Gastroesophageal sphincter (tissue), 4 donors: ENCODE data around the gene NPHP4. TPM values are rescaled to one million over a fixed set of nuclear protein-coding genes. Genes with fewer than 3 reads are reported as not detected.

Experiments used
- ATAC-seq: fragments of 150-250 bp; one replicate; pipeline ENCODE4 v1.9.1; 2016; ENCODE audit warnings: mild to moderate bottlenecking, moderate library complexity
- H3K27ac ChIP-seq, 4 donors: fragments of 200-600 bp; sonication (generic) in 3 of 4; 1 replicate in 3 of 4; 2 replicates in 1 of 4; pipeline ENCODE4 v1.5.1; 2016 to 2019
- H3K27me3 ChIP-seq: fragments of 200-600 bp; sonication (generic); one replicate; pipeline ENCODE4 v1.5.1; 2019
- H3K36me3 ChIP-seq, 2 donors: fragments of 200-600 bp; sonication (generic); one replicate each; pipeline ENCODE4 v1.5.1; 2019; ENCODE audit warnings: control low read depth in 1 of 2
- H3K4me1 ChIP-seq, 3 donors: fragments of 200-600 bp; sonication (generic); 1 replicate in 2 of 3; 2 replicates in 1 of 3; pipeline ENCODE4 v1.5.1; 2016 to 2019; ENCODE audit warnings: control low read depth in 2 of 3
- H3K4me3 ChIP-seq, 2 donors: fragments of 200-600 bp; sonication (generic); one replicate each; pipeline ENCODE4 v1.5.1; 2019; ENCODE audit warnings: mild to moderate bottlenecking in 1 of 2, moderate library complexity in 1 of 2
- H3K9me3 ChIP-seq, 3 donors: fragments of 200-600 bp; sonication (generic); one replicate each; pipeline ENCODE4 v1.5.1; 2017 to 2019; ENCODE audit warnings: control low read depth in 2 of 3
- EP300 ChIP-seq: sonication (generic); formaldehyde crosslinking; IDR thresholded peaks from one replicate; pipeline ENCODE4 v1.6.1; 2017; ENCODE audit warnings: antibody characterized with exemption, mild to moderate bottlenecking
- POLR2A ChIP-seq, 2 donors: fragments of 450-650 bp; IDR thresholded peaks; one replicate each; pipeline ENCODE4 v1.6.1; 2017; ENCODE audit warnings: antibody characterized with exemption in 2 of 2, mild to moderate bottlenecking in 2 of 2, moderate library complexity in 1 of 2
- POLR2AphosphoS5 ChIP-seq: sonication (generic); formaldehyde crosslinking; IDR thresholded peaks from one replicate; pipeline ENCODE4 v1.6.1; 2017; ENCODE audit warnings: antibody characterized with exemption
- WGBS, 2 donors: methylation state at CpG; one replicate each; pipeline ENCODE4 v1.1.5; 2018; ENCODE audit warnings: low coverage in 1 of 2; 5-methylcytosine and 5-hydroxymethylcytosine counted together
- total RNA-seq, 4 donors: library from RNA; depleted of rRNA; stranded (reverse); fragments of >200 nt; gene quantifications; one replicate each; pipeline ENCODE4 v1.1.0, GENCODE V29; 2016
- TF ChIP-seq, protein P1 (sequence below), 4 experiments: fragments of 200-600 bp in 2 of 4; fragments of 450-650 bp in 2 of 4; sonication (generic) in 1 of 4; IDR thresholded peaks; one replicate each; pipeline ENCODE4 v1.5.1; 2017 to 2019; ENCODE audit warnings: antibody characterized with exemption in 4 of 4, mild to moderate bottlenecking in 2 of 4, moderate library complexity in 2 of 4

The NPHP4 gene
- total RNA-seq, 4 donors from 2014 or later: 5.7 to 9.7 (median 6.2) TPM

DNA sequence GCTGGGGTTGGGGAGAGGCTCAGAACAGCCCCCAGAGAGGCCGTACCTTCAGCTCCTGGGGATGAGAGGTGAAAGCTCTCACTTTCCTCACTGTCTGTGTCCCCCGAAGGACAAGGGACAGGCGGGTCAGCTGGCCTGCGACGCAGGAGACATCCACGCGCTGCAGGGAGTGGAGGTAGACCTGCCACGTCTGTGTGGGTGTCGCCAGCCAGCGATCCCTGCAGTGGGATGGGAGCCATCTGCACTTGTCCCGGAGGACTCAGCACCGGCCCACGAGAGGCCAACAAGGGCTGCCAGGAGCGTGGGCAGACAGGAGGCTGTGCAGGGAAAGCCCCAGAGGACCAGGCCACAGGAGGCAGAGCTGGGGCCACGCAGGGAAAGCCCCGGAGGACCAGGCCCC, 127.2 kb downstream of the NPHP4 start:
- Histone ChIP-seq H3K9me3 (no peaks in the 10 kb centered on the region), H3K36me3 (peaks cover 0 to 74% of the 10 kb centered on the region in 2 donors), H3K4me1 (no peaks in the 10 kb centered on the region), H3K27me3 (no peaks in the 10 kb centered on the region), H3K4me3 (no peak overlapping the region), H3K27ac (no peak overlapping the region)
- ATAC-seq: no peak
- TF ChIP-seq EP300 (no peak), POLR2AphosphoS5 (no peak), POLR2A (IDR thresholded peaks at IDR 0.05) (no peak)
- TF ChIP-seq, protein P1, sequence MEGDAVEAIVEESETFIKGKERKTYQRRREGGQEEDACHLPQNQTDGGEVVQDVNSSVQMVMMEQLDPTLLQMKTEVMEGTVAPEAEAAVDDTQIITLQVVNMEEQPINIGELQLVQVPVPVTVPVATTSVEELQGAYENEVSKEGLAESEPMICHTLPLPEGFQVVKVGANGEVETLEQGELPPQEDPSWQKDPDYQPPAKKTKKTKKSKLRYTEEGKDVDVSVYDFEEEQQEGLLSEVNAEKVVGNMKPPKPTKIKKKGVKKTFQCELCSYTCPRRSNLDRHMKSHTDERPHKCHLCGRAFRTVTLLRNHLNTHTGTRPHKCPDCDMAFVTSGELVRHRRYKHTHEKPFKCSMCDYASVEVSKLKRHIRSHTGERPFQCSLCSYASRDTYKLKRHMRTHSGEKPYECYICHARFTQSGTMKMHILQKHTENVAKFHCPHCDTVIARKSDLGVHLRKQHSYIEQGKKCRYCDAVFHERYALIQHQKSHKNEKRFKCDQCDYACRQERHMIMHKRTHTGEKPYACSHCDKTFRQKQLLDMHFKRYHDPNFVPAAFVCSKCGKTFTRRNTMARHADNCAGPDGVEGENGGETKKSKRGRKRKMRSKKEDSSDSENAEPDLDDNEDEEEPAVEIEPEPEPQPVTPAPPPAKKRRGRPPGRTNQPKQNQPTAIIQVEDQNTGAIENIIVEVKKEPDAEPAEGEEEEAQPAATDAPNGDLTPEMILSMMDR (IDR thresholded peaks at IDR 0.05): no peak
- 80% methylated on average over 1 of the region's 16 CpGs; no CpG with 5 or more reads in 1 of the 2 donors for WGBS, 2 donors

DNA sequence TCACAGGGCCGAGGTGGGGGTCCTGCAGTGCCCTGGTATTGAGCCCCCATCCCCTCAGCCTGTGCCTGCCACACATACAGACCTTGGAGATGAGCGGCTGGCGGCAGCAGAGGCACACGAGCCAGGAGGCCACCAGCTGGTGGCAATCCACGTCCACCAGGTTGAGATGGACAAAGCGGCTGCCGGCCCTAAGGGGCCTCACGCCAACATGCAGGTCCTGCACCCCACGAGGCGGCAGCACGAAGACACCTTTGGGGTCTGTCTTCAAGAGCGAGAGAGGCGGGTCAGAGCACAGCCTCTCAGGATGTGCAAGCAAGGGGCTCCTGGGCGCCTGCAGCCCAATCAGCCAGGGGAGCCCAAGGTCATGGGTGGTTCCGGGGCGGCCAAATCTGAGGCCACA, 128.0 kb downstream of the NPHP4 start:
- no peak overlapping the region for H3K4me3 ChIP-seq
- H3K27me3 ChIP-seq: no peaks in the 10 kb centered on the region
- peaks cover 0 to 74% of the 10 kb centered on the region in 2 donors for H3K36me3 ChIP-seq
- no peak overlapping the region for H3K27ac ChIP-seq
- ATAC-seq: no peak
- H3K4me1 ChIP-seq: no peaks in the 10 kb centered on the region
- TF ChIP-seq POLR2A (IDR thresholded peaks at IDR 0.05) (no peak), POLR2AphosphoS5 (no peak), EP300 (no peak)
- TF ChIP-seq, protein P1 (IDR thresholded peaks at IDR 0.05): no peak
- WGBS, 2 donors: 100% methylated on average over 1 of the region's 16 CpGs; no CpG with 5 or more reads in 1 of the 2 donors
- H3K9me3 ChIP-seq: no peaks in the 10 kb centered on the region

DNA sequence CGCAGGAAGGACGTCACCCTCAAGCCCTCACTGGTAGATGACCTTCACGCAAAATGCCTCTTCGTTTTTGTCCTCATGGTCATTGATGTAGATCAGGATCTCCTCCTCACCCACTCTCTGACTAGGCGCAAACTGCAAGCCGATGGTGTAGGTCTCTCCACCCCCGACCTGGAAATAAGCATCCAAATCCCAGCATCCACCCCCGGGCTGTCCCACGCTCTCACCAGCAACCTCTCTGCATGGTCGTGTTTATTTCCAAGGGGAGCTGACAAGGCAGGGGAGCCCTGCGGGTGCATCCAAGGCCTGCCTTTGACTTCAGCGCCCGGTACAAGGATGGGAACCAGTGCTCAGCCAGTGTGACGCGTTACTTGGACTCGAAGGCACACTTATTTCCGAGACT, 129.0 kb downstream of the NPHP4 start:
- peaks cover 0 to 82% of the 10 kb centered on the region in 2 donors for H3K36me3 ChIP-seq
- TF ChIP-seq, protein P1 (IDR thresholded peaks at IDR 0.05): no peak
- TF ChIP-seq POLR2AphosphoS5: no peak
- TF ChIP-seq POLR2A (IDR thresholded peaks at IDR 0.05): no peak
- no peak for TF ChIP-seq EP300
- 89% methylated on average over 9 of the region's 17 CpGs; no CpG with 5 or more reads in 1 of the 2 donors for WGBS, 2 donors
- ATAC-seq: no peak
- no peaks in the 10 kb centered on the region for H3K27me3 ChIP-seq
- H3K4me3 ChIP-seq: no peak overlapping the region
- H3K4me1 ChIP-seq: no peaks in the 10 kb centered on the region
- H3K9me3 ChIP-seq: no peaks in the 10 kb centered on the region
- no peak overlapping the region for H3K27ac ChIP-seq

DNA sequence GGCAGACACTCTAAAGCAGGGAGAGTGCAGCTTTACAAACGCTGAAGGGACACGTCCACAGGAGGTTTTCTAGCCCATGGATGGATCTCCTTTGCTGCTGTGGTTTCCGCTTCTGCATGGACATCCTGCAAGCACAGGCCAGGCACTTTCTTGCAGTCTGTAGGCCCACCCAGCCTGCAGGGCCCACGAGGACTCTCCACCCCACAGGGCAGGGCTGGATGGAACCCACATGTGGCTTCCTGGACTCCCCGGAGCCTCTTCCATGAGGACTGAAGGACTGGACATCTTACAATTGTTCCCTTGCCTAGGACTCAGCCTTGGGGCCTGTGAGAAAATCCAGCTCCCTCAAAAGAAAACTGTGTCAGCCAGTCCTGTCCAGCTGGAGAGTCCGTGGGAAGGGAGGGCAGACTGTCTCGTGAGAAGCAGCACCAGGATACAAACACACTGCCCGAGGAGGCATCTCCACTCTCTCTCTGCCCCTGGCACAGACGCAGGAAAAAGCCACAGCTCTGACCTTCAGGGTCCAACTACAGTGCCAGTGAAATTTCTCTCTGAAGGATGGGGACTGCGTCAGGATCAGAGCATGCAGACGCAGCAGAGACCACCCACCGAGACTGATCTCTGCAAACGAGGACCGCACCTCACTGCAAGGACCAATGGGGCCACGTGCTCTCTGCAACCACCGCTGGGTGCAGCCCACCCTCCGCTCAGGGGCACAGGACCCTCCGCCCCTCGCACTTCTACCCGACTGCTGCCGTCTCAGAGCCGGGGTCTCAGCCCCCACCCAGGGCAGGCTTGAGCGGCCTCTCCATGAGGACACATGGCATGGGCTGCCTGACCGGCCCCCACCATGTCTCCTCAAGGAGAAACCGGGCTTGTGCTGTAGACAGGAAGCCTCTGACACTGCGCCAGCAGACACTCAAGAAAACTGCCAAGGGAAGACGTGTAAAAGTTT, 130.1 kb downstream of the NPHP4 start:
- H3K36me3 ChIP-seq: peaks cover 0 to 74% of the 10 kb centered on the region in 2 donors

More for the DNA sequence above, 130.1 kb downstream of the NPHP4 start:
- WGBS, 2 donors: 42 to 90% methylated on average over 2 of the region's 27 CpGs
- no peak overlapping the region for H3K27ac ChIP-seq
- no peaks in the 10 kb centered on the region for H3K27me3 ChIP-seq
- H3K4me1 ChIP-seq: no peaks in the 10 kb centered on the region
- H3K4me3 ChIP-seq: no peak overlapping the region
- H3K9me3 ChIP-seq: no peaks in the 10 kb centered on the region
- TF ChIP-seq POLR2A (IDR thresholded peaks at IDR 0.05): no peak
- TF ChIP-seq, protein P1 (IDR thresholded peaks at IDR 0.05): no peak
- TF ChIP-seq EP300: no peak
- no peak for TF ChIP-seq POLR2AphosphoS5
- no peak for ATAC-seq
